Measurements from ENCODE around the gene MUC5B.
"Not testable (repeated sequence)": the region's sequence is repeated elsewhere in the genome, so short reads cannot be mapped to it uniquely, and the experiment has no call there.

Gene MUC5B, protein sequence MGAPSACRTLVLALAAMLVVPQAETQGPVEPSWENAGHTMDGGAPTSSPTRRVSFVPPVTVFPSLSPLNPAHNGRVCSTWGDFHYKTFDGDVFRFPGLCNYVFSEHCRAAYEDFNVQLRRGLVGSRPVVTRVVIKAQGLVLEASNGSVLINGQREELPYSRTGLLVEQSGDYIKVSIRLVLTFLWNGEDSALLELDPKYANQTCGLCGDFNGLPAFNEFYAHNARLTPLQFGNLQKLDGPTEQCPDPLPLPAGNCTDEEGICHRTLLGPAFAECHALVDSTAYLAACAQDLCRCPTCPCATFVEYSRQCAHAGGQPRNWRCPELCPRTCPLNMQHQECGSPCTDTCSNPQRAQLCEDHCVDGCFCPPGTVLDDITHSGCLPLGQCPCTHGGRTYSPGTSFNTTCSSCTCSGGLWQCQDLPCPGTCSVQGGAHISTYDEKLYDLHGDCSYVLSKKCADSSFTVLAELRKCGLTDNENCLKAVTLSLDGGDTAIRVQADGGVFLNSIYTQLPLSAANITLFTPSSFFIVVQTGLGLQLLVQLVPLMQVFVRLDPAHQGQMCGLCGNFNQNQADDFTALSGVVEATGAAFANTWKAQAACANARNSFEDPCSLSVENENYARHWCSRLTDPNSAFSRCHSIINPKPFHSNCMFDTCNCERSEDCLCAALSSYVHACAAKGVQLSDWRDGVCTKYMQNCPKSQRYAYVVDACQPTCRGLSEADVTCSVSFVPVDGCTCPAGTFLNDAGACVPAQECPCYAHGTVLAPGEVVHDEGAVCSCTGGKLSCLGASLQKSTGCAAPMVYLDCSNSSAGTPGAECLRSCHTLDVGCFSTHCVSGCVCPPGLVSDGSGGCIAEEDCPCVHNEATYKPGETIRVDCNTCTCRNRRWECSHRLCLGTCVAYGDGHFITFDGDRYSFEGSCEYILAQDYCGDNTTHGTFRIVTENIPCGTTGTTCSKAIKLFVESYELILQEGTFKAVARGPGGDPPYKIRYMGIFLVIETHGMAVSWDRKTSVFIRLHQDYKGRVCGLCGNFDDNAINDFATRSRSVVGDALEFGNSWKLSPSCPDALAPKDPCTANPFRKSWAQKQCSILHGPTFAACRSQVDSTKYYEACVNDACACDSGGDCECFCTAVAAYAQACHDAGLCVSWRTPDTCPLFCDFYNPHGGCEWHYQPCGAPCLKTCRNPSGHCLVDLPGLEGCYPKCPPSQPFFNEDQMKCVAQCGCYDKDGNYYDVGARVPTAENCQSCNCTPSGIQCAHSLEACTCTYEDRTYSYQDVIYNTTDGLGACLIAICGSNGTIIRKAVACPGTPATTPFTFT (N-terminal part only)

DNA sequence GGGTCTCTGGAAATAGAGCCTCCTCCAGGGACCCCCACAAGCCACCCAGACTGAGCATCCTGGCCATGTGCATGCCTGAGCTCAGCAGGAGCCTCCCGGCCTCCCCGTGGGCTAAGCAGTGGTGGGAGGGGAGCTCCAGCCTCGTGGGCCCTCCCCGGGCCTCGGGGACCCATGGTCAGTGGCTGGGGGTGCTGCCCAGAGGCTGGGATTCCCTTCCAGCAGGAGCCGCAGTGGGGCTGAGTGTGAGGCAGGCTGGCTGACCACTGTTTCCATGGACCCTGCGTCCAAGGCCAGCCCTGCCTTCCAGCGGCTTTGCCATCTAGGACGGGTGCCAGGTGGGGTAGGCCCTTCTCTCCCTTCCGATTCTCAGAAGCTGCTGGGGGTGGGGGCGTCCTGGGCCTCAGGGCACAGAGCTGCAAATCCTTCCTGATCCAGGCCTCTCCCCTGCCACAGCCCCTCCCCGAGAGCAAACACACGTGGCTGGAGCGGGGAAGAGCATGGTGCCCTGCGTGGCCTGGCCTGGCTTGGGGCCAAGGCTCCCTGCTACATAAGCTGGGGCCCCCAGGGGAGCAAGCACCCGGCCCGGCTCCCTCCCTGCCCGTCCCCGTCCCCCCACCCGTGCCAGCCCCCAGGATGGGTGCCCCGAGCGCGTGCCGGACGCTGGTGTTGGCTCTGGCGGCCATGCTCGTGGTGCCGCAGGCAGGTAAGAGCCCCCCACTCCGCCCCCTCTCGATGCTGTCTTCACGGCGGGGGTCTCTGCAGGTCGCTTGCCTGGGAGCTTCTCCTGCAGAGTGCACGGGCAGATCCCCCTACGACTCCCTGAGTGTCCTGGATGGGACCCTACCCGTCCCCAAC lies at the start of gene MUC5B:
Gene MUC5B (plus strand): TSS at position 576 of the 855 bp plus-strand sequence. CDS start 58 bp downstream, at position 634.
- DNase-seq (ENCODE audit: extremely low read depth in 1 of 2, low read depth in 1 of 2): no peak

DNA sequence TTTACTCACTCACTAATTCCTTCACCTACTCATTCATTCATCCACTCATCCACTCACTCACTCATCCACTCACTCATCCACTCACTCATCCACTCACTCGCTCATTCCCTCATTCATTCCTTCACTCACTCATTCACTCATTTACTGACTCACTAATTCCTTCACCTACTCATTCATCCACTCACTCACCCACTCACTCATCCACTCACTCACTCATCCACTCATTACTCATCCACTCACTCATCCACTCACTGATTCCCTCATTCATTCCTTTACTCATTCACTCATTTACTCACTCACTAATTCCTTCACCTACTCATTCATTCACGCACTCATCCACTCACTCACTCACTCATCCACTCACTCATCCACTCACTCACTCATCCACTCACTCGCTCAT lies 49.5 kb upstream of the MUC5B start:
- DNase-seq (ENCODE audit: extremely low read depth in 1 of 2, low read depth in 1 of 2): not testable (repeated sequence)

DNA sequence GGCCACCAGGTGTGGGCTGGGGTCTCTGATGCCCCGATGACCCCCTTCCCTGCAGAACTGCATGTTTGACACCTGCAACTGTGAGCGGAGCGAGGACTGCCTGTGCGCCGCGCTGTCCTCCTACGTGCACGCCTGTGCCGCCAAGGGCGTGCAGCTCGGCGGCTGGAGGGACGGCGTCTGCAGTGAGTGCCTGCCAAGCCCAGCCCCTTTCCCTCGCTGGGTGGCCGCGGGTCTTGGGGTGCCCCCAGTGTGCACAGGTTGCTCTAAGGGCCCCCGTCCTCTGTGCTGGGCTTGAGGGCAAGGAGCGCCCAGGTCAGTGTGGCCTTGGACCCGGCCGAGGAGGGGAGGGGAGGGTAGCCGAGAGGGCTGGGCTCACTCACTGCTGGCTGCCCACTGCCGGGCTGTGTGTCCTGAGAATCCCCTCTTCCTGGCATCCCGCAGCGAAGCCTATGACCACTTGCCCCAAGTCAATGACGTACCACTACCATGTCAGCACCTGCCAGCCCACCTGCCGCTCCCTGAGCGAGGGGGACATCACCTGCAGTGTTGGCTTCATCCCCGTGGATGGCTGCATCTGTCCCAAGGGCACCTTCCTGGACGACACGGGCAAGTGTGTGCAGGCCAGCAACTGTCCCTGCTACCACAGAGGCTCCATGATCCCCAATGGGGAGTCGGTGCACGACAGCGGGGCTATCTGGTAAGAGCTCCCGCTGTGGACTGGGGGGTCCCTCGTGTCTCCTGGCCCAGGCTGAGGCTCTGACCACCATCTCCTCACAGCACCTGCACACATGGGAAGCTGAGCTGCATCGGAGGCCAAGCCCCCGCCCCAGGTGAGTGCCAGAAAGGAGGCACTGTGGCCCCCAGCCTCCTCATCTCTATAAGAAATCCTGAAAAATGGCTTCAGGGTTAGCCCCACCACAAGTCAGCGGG lies 48.2 kb upstream of the MUC5B start:
- DNase-seq (ENCODE audit: extremely low read depth in 1 of 2, low read depth in 1 of 2): no peak

DNA sequence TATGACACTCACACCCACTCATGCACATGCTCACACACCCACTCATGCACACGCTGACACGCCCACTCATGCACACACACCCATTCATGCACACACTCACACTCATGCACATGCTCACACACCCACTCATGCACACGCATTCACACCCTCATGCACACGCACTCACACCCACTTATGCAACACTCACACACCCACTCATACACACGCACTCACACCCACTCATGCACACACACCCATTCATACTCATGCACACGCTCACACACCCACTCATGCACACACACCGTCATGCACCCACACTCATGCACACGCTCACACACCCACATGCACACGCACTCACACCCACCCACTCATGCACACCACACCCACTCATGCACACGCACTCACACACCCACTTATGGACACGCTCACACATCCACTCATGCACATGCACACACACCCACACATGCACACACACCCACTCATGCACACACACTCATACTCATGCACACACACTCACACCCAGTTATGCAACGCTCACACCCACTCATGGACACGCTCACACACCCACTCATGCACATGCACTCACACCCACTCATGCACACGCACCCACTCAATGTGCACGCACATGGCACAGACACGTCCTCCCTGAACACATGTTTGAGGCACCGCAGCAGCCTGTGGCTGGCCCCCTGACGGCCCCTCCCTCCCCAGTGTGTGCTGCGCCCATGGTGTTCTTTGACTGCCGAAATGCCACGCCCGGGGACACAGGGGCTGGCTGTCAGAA lies 47.2 kb upstream of the MUC5B start:
- DNase-seq (ENCODE audit: extremely low read depth in 1 of 2, low read depth in 1 of 2): no peak

DNA sequence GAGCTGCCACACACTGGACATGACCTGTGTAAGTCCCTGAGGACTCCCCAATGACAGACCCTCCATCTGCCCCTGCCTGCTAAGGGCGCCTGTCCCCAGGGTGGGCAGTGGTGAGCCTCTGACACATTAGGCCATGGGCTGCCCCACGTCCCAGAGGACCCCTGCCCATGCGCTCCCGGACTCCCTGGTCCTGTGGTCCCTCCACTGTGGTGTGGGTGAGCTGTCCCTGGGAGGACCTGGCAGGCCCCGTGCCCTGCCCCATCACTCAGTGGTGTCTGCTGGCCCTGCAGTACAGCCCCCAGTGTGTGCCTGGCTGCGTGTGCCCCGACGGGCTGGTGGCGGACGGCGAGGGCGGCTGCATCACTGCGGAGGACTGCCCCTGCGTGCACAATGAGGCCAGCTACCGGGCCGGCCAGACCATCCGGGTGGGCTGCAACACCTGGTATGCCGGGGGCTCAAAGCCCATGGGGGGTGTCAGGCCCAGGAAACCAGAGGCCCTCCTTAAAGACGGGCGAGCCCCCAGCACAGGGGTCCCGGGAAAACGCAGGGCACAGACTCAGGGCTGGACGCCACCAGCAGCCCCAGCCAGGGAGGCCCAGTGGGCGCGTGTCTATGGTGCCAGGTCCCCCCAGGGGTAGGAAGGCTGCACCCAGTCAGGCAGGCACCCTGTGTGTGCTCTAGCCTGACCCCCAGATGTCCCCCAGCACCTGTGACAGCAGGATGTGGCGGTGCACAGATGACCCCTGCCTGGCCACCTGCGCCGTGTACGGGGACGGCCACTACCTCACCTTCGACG lies 46.4 kb upstream of the MUC5B start:
- DNase-seq (ENCODE audit: extremely low read depth in 1 of 2, low read depth in 1 of 2): no peak

DNA sequence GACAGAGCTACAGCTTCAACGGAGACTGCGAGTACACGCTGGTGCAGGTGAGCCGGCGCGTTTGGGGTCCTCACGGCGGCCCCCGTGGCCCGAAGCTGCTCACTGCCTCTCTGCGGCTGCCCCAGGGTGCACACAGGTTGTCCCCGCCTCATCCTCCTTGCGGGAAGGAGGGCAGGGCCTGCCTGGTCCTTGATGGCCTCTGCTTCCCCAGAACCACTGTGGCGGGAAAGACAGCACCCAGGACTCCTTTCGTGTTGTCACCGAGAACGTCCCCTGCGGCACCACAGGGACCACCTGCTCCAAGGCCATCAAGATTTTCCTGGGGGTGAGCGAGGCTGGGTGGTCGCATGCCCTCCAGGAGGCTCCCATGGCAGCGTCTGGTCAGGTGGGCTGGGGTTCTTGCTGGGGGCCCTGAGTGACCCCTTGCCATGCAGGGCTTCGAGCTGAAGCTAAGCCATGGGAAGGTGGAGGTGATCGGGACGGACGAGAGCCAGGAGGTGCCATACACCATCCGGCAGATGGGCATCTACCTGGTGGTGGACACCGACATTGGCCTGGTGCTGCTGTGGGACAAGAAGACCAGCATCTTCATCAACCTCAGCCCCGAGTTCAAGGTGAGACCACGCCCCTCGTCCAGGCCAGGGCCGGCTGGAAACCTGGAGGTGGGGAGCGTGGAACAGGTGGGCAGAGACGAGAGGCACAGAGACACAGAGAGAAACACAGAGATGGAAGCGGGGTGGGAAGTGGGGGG lies 45.7 kb upstream of the MUC5B start:
- DNase-seq (ENCODE audit: extremely low read depth in 1 of 2, low read depth in 1 of 2): no peak

DNA sequence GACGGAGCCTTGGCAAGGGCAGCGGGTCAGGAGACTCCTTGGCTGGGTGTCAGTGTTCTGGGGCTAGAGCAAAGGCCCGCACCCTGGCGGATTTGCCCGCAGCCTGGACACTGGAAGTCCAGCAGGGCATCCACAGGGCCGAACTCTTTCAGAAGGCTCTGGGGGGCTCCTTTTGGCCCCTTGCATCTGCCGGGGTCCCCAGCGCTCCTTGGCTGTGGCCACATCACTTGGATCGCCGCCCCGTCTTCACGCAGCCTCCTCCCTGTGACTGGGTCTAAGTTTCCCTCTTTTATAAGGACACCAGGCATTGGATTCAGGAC lies 45.1 kb upstream of the MUC5B start:
- no peak for DNase-seq (ENCODE audit: extremely low read depth in 1 of 2, low read depth in 1 of 2)

DNA sequence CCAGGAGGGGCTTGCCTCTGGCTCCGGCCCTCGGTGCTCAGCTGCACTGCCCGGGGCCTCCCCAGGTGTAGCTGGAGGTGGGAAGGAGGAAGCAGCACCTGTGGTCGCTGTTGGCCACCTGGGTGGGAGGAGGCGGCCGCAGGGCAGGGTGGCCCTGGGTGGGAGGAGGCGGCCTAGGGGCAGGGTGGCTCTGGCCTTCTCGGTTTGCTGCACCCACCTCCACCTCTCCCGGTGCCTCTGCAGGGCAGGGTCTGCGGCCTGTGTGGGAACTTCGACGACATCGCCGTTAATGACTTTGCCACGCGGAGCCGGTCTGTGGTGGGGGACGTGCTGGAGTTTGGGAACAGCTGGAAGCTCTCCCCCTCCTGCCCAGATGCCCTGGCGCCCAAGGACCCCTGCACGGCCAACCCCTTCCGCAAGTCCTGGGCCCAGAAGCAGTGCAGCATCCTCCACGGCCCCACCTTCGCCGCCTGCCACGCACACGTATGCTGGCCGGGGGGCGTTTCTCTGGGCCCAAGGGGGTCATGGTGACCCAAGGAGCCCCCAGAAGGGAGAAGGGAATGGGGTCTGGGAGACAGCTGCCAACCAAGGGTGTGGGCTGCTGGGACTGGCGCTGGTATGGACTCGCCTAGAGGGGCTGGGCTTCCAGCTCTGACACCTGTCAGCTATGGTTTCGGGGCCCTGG lies 44.5 kb upstream of the MUC5B start:
- DNase-seq (ENCODE audit: extremely low read depth in 1 of 2, low read depth in 1 of 2): no peak

DNA sequence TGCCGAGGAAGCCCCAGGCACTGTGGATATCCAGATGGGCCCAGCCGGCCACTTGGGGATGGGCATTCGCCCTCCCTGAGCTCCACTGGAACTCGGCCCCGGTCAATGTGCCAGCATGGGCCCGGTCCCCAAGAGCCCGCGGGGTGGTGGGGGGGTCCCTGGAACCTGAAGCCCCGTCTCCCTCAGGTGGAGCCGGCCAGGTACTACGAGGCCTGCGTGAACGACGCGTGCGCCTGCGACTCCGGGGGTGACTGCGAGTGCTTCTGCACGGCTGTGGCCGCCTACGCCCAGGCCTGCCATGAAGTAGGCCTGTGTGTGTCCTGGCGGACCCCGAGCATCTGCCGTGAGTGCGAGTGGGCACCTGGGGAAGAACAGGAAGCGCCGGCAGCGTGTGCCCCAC lies 44.0 kb upstream of the MUC5B start:
- DNase-seq (ENCODE audit: extremely low read depth in 1 of 2, low read depth in 1 of 2): no peak

DNA sequence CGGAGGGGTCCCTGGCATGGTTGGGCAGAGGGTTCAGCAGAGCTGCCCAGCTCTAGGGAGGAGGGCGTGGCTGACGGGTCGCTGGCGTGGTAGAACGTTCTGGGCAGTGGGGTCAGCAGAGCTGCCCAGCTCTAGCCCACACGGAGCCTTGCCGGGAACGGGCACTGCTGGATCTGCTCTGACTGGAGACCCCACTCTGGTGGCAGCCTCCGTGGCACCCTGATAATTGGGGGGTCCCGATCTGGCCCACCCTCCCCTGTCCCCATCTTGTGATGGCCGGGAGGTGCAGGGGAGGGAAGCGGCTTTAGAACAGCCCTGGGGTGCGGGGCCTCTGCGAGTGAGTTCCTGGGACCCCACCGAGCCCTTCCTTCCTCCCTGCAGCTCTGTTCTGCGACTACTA lies 43.2 kb upstream of the MUC5B start:
- DNase-seq (ENCODE audit: extremely low read depth in 1 of 2, low read depth in 1 of 2): no peak

DNA sequence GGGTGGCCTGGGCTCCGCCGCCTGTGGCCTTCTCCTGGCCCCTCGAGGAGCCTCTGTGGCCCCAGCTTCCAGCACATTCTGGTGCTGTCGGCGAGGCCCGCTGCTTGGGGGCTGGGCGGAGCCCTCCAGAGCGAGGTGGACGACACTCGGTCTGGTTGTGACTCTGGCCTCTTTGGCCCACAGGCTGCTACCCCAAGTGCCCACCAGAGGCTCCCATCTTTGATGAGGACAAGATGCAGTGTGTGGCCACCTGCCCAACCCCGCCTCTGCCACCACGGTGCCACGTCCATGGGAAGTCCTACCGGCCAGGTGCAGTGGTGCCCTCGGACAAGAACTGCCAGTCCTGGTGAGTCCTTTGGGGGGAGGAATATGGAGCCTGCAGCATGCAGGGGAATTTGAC lies 42.7 kb upstream of the MUC5B start:
- DNase-seq (ENCODE audit: extremely low read depth in 1 of 2, low read depth in 1 of 2): no peak

DNA sequence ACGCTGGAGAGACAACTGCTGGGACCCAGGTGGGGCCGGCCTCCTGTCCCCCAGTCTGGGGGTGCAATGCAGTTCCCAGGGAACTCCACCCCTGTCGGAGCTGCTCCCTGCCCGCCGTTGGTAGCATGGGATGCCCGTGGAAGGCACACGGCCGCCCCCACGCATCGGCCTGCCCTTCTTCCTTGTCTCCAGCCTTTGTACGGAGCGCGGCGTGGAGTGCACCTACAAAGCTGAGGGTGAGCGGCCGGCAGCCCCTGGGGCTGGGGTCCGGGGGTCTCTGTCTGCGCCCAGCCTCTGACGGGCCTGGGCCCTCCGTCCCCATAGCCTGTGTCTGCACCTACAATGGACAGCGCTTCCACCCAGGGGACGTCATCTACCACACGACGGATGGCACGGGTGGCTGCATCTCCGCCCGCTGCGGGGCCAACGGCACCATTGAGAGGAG lies 41.9 kb upstream of the MUC5B start:
- DNase-seq (ENCODE audit: extremely low read depth in 1 of 2, low read depth in 1 of 2): no peak

DNA sequence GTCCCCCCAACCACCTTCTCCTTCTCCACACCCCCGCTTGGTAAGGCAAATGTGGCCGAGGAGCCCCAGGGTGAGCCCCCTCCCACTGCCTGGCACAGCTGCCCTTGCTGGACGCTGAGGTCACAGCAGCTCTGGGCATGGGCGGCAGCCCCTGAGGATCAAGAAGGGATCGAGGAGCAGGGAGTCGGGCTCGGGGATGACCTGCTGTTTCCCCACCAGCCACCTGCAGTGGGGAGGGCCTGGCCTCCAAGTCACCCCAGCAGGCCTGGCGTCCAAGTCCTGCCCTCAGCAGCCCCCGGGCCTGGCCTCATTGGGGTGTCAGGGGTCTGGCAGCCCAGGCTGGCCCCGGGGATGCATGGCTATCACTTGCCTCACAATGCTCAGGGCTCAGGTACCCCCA lies 41.4 kb upstream of the MUC5B start:
- no peak for DNase-seq (ENCODE audit: extremely low read depth in 1 of 2, low read depth in 1 of 2)

DNA sequence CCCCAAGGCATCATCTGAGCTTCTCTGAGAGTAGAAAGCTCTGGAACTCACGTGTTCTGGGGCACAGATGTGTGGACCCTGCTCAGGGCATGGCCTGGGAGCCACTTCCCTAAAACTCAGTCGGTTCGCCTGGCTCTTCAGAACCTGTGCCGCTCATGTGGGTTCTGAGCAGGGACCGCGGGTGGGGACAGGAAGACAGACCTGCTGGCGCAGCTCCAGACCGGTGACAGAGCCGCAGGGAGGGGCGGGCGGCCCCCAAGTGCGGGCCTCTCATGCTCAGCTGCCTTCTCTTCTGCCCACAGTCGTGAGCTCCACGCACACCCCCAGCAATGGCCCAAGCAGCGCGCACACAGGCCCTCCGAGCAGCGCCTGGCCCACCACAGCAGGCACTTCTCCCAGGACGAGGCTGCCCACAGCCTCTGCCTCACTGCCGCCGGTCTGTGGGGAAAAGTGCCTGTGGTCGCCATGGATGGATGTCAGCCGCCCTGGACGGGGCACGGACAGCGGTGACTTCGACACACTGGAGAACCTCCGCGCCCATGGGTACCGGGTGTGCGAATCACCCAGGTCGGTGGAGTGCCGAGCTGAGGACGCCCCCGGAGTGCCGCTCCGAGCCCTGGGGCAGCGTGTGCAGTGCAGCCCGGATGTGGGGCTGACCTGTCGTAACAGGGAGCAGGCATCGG lies 40.9 kb upstream of the MUC5B start:
- DNase-seq (ENCODE audit: extremely low read depth in 1 of 2, low read depth in 1 of 2): no peak

DNA sequence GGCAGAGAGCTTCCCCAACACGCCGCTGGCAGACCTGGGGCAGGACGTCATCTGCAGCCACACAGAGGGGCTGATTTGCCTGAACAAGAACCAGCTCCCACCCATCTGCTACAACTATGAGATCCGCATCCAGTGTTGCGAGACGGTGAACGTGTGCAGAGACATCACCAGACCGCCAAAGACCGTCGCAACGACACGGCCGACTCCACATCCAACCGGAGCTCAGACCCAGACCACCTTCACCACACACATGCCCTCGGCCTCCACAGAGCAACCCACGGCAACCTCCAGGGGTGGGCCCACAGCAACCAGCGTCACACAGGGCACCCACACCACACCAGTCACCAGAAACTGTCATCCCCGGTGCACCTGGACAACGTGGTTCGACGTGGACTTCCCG lies 38.7 kb upstream of the MUC5B start:
- not testable (repeated sequence) for DNase-seq (ENCODE audit: extremely low read depth in 1 of 2, low read depth in 1 of 2)
